Adrenal gland (tissue), 19 donors: ENCODE measurements around the gene FHAD1. TPM values are rescaled to one million over a fixed set of nuclear protein-coding genes. Genes with fewer than 3 reads are reported as not detected.

Experiments
- DNase-seq, 7 donors: peaks; one replicate each; pipeline ENCODE4 v3.0.0-alpha.2; 2019 to 2020
- H3K27ac ChIP-seq, 5 donors: fragments of 200-600 bp; sonication (generic) in 4 of 5; 1 replicate in 3 of 5; 2 replicates in 2 of 5; pipeline versions ENCODE4 v1.5.1 to v1.8.0; 2016 to 2020; ENCODE audit warnings: mild to moderate bottlenecking in 1 of 5
- H3K27me3 ChIP-seq: fragments of 200-600 bp; 2 replicates; pipeline ENCODE4 v1.8.0; 2021
- H3K36me3 ChIP-seq, 2 donors: fragments of 200-600 bp; replicated peaks in 1 of 2; 1 replicate in 1 of 2; 2 replicates in 1 of 2; pipeline versions ENCODE4 v1.5.1 to v1.8.0; 2018 to 2022
- H3K4me1 ChIP-seq, 2 donors: fragments of 200-600 bp; replicated peaks in 1 of 2; 1 replicate in 1 of 2; 2 replicates in 1 of 2; pipeline versions ENCODE4 v1.5.1 to v1.8.0; 2018 to 2021
- H3K4me3 ChIP-seq, 4 donors: fragments of 200-600 bp; sonication (generic) in 3 of 4; one replicate each; pipeline ENCODE4 v1.5.1; 2016 to 2018
- H3K9me3 ChIP-seq, 3 donors: fragments of 200-600 bp; sonication (generic) in 1 of 3; replicated peaks in 1 of 3; 1 replicate in 2 of 3; 2 replicates in 1 of 3; pipeline versions ENCODE4 v1.5.1 to v1.8.0; 2016 to 2021
- CTCF ChIP-seq, 6 experiments: fragments of 450-650 bp in 4 of 6; fragments of 200-600 bp in 2 of 6; sonication (generic) in 1 of 6; IDR thresholded peaks; 1 replicate in 5 of 6; 2 replicates in 1 of 6; pipeline versions ENCODE4 v1.5.1 to v1.8.0; 2016 to 2021; ENCODE audit warnings: antibody characterized with exemption in 6 of 6, mild to moderate bottlenecking in 2 of 6, moderate library complexity in 1 of 6
- POLR2A ChIP-seq, 2 donors: fragments of 450-650 bp; IDR thresholded peaks; one replicate each; pipeline ENCODE4 v1.6.1; 2017; ENCODE audit warnings: antibody characterized with exemption in 2 of 2, mild to moderate bottlenecking in 2 of 2, moderate library complexity in 1 of 2
- WGBS, 4 donors: extraction: QIAGEN DNeasy Blood & Tissue Kit in 2 of 4; methylation state at CpG; one replicate each; pipeline versions ENCODE4 v1.1.5 to v1.1.7; 2013 to 2017; 5-methylcytosine and 5-hydroxymethylcytosine counted together
- intact Hi-C, 2 donors: fragments of 100-400 bp; cut with DNase I; formaldehyde crosslinking; loops; one replicate each; pipeline versions ENCODE4 v1.14.1 to v1.15.0; 2022 to 2023
- long read RNA-seq, 10 donors: library from polyadenylated mRNA in 3 of 10; unstranded in 2 of 10; stranded (forward) in 1 of 10; transcript quantifications; one replicate each; pipeline ENCODE4 v2.0.0 and lab custom pipeline, GENCODE V29; 2021 to 2026
- polyA plus RNA-seq, 3 donors: library from polyadenylated mRNA; stranded (reverse); fragments of 200-250 nt in 2 of 3; fragments of 350-450 nt in 1 of 3; fragmentation: Illumina TruSeq in 1 of 3; extraction: RNeasy Lipid Tissue Mini Kit (QIAGEN cat#74804) in 1 of 3; gene quantifications; one replicate each; pipeline ENCODE4 v1.2.3, GENCODE V29; 2013 to 2014
- total RNA-seq, 9 donors: library from RNA; depleted of rRNA in 4 of 9; stranded (reverse); fragments of >200 nt in 4 of 9; fragments of 120-200 nt in 1 of 9; fragmentation: NEBNext Ultra II Directional in 1 of 9; extraction: Animal tissue kit (Norgen Biotek cat#: 25700) in 1 of 9; gene quantifications; one replicate each; pipeline versions ENCODE4 v1.1.0 to v1.2.4, GENCODE V29; 2013 to 2023
- donor health status: healthy with polysubstance abuse.
- donor health status: Bipolar disorder and iron deficiency.
- donor health status: DM: yes; HTN: yes; CAD: no.
- donor health status: DM: no; HTN: no; CAD: no.
- donor health status: DM: no; HTN: no; CAD: no.
- donor health status: DM: yes; HTN: yes; CAD: no.

FHAD1 gene
- 1 to 10 TPM in 1 of 9 donors, under 1 TPM in 7, not detected in 1; 0.09 to 1.2 (median 0.56) TPM for total RNA-seq
- polyA plus RNA-seq = 1 to 10 TPM in 1 of 3 donors, under 1 TPM in 2; 0.24 to 1.6 (median 0.90) TPM
- long read RNA-seq, donor 1 = 0 reads
- long read RNA-seq, donor 2 = 0 reads
- long read RNA-seq, donor 3 = 0 reads
- long read RNA-seq, donor 4, partial matches to known transcripts = 0 of 1 reads
- long read RNA-seq, donor 4, other reads (novel, unspliced or antisense) = 1 of 1 reads
- long read RNA-seq, donor 5, partial matches to known transcripts = 0 of 1 reads
- long read RNA-seq, donor 5, other reads (novel, unspliced or antisense) = 1 of 1 reads
- long read RNA-seq, donor 6 = 0 reads
- long read RNA-seq, donor 7 = 0 reads
- long read RNA-seq, donor 8 = 0 reads
- long read RNA-seq, donor 9 = 0 reads
- long read RNA-seq, donor 10 = 0 reads

GRCh38 chr1:15246960-15247614 is at the start of gene FHAD1:
Gene FHAD1 (plus strand): TSS chr1:15247223. CDS start chr1:15251785, 4,562 bp downstream.
- Histone ChIP-seq H3K4me1 (peaks cover 5 to 18% of the 10 kb centered on the region in 2 donors), H3K9me3 (no peaks in the 10 kb centered on the region), H3K4me3 (peak within 1 kb of the TSS in 2 of 4 donors; percentile 16 to 63), H3K27ac (peak within 1 kb of the TSS in 2 of 5 donors; percentile 50 to 56), H3K27me3 (no peaks in the 10 kb centered on the region), H3K36me3 (no peaks in the 10 kb centered on the region)
- WGBS, 4 donors = 5 to 20% (median 13%) methylated on average over 10 to 55 of the region's 55 CpGs
- intact Hi-C loops = no loop called here
- TF ChIP-seq POLR2A (IDR thresholded peaks at IDR 0.05) (no peak), CTCF (IDR thresholded peaks at IDR 0.05) (no peak)
- peak; percentile 66 to 86 (median 77) for DNase-seq

- H3K27ac ChIP-seq = no peak overlapping the region
- H3K27me3 ChIP-seq = no peaks in the 10 kb centered on the region
- no peak overlapping the region for H3K4me3 ChIP-seq
- WGBS, 4 donors = 86 to 89% (median 87%) methylated on average over 12 of the region's 12 CpGs
- peak in 1 of 7 donors; percentile 13 for DNase-seq
- H3K36me3 ChIP-seq = no peaks in the 10 kb centered on the region
- TF ChIP-seq CTCF (IDR thresholded peaks at IDR 0.05) (no peak), POLR2A (IDR thresholded peaks at IDR 0.05) (no peak)
- H3K9me3 ChIP-seq = no peaks in the 10 kb centered on the region
- peaks cover 10 to 34% of the 10 kb centered on the region in 2 donors for H3K4me1 ChIP-seq
- intact Hi-C loops = loop anchor here in 1 of 2 donors (5.0 kb wide), 1 partner anchor 41 kb away; no protein-coding TSS in a partner anchor
These were observed 49.2 kb upstream of the FHAD1 start for GRCh38 chr1:15197591-15198447.

- Histone ChIP-seq H3K4me3 (no peak overlapping the region), H3K9me3 (no peaks in the 10 kb centered on the region), H3K4me1 (peaks cover 12 to 37% of the 10 kb centered on the region in 2 donors), H3K27me3 (no peaks in the 10 kb centered on the region), H3K27ac (no peak overlapping the region), H3K36me3 (no peaks in the 10 kb centered on the region)
- peak in 1 of 7 donors; percentile 12 for DNase-seq
- intact Hi-C loops = loop anchor here in 1 of 2 donors (5.0 kb wide), 1 partner anchor 41 kb away; no protein-coding TSS in a partner anchor
- TF ChIP-seq CTCF (IDR thresholded peaks at IDR 0.05) (no peak), POLR2A (IDR thresholded peaks at IDR 0.05) (no peak)
- WGBS, 4 donors = 92 to 95% (median 92%) methylated on average over 5 to 8 of the region's 8 CpGs
These were observed 48.3 kb upstream of the FHAD1 start for GRCh38 chr1:15198684-15199083.
